ENCODE data around the gene RFT1.
"Not testable (repeated sequence)": the region's sequence is repeated elsewhere in the genome, so short reads cannot be mapped to it uniquely, and the experiment has no call there.

The RFT1 gene

DNA sequence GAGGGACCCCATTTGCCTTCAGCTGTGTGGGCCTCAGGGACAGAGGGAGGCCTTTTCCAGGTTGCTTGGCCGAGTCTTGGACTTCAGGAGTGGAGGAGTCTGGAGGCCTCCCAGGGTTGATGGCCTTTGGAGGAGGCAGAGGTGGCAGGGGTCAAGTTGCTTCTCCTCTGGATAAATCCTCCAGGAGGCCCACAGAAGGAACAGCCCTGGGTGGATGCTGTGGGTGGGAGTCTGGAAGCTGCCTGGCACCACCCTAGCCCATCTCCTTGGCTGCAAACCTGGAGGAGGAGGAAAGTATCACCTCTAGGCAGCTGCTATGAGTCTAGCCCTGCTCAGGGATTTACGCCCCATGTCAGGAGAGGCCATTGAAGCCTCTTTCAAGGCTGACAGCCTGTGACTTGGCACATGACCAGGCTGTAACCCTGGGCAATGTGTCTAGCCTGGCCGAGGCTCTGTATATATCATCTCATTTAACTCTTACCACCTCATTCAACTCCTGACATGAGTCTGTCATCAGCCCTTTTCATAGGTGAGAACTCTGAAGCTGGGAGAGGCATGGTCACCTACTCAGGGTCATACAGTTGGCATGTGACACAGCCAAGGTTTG, 27.8 kb upstream of the RFT1 start:
- ATAC-seq (no peak), DNase-seq (no peak)
- H3K9me3 Mint-ChIP-seq, result no peaks in the 10 kb centered on the region
- no peak overlapping the region for H3K27ac Mint-ChIP-seq
- H3K27me3 Mint-ChIP-seq, result peaks cover 37% of the 10 kb centered on the region
- no peaks in the 10 kb centered on the region for H3K36me3 Mint-ChIP-seq (ENCODE audit: low read depth)
- peaks cover 14% of the 10 kb centered on the region for H3K4me1 Mint-ChIP-seq
- H3K4me3 Mint-ChIP-seq, result no peak overlapping the region

DNA sequence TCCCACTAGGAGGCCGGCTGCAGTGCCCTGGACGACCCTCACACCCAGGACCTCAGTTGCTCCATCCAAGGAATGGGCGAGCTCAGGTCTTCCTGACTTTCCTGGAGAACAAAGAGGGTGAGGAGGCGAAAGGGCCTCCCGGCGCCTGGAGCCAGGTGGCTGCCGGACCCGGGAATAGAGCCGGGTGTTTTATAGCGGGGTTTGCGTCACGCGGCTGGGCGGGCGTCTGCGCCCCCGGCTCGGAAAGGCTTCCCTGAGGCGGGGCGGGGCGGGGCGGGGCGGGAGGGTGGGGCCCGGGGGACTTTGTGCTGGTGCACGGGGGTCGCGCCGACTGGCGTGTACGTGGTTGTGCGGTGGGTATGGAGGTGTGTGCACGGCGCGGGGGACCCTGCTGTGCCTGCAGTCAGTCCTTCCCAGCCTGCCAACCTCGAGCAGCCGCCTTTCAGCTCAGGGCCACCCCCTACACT, 26.2 kb upstream of the RFT1 start:
- Mint-ChIP-seq H3K27ac (no peak overlapping the region), H3K4me3 (no peak overlapping the region), H3K36me3 (ENCODE audit: low read depth) (no peaks in the 10 kb centered on the region), H3K27me3 (peaks cover 39% of the 10 kb centered on the region), H3K4me1 (peaks cover 5% of the 10 kb centered on the region), H3K9me3 (no peaks in the 10 kb centered on the region)
- no peak for ATAC-seq
- DNase-seq, result no peak

DNA sequence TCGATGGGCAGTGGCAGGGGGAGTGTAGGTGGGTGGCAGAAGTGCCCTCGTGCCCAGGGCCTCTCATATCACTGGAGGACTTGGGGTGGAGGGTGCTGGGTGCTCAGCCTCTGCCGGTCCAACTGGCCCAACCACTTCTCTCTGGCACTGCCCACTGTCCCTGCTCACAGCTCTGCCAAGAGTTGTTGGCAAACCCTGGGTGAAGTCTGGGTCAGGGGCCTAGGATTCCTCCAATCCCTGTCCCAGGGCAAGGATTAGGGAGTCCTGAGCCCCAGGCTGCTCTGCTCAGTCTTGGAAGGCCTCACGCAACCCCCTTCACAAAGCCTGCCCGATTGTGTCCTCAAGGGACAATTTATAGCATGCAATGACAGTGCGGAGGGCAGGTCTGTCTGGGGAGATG, 25.5 kb upstream of the RFT1 start:
- no peak for DNase-seq
- H3K36me3 Mint-ChIP-seq (ENCODE audit: low read depth), result no peaks in the 10 kb centered on the region
- no peak overlapping the region for H3K4me3 Mint-ChIP-seq
- no peak for ATAC-seq
- H3K27me3 Mint-ChIP-seq, result peaks cover 39% of the 10 kb centered on the region
- no peaks in the 10 kb centered on the region for H3K9me3 Mint-ChIP-seq
- peaks cover 5% of the 10 kb centered on the region for H3K4me1 Mint-ChIP-seq
- no peak overlapping the region for H3K27ac Mint-ChIP-seq

DNA sequence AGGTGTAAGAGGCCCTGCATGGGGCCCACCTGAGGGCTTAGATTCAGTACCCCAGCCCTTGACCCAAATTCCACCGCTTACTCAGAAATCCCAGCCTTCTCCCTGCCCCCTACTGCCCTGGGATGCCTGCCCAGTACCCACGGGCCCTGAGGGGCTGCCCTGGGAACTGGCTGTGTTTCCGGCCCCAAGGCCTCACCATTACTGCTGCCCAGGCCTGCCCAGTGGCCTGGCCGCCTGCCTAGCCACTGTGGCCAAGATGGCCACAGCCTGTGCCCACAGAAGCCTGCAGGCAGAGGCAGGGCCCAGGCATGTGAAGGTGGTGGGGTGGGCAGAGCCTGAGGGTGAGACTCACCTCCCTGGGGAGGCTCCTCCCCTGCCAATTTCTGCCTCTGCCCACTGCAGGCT, 24.6 kb upstream of the RFT1 start:
- Mint-ChIP-seq H3K36me3 (ENCODE audit: low read depth) (no peaks in the 10 kb centered on the region), H3K4me1 (no peaks in the 10 kb centered on the region), H3K9me3 (no peaks in the 10 kb centered on the region), H3K4me3 (no peak overlapping the region), H3K27ac (no peak overlapping the region), H3K27me3 (peaks cover 33% of the 10 kb centered on the region)
- ATAC-seq, result no peak
- DNase-seq, result no peak

DNA sequence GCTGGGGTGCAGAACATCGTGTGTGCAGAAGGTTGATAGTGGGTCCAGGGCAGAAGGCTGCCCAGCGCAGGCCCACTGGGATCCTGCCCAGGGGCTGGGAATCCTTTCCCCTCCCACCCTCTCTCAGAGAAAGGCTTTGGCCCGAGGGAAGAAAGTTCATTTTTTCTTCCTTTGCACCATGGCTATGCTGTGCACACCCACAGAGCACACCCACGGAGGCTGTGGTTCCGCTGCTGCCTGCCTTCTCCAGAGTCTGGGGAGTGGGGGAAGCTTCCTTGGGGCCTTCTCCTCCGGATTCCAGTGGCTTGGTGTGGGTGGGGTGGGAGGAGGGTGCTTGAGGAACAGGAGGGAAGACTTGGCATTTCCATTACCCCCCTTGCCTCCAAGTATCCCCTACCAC, 23.7 kb upstream of the RFT1 start:
- Mint-ChIP-seq H3K27me3 (peaks cover 33% of the 10 kb centered on the region), H3K27ac (no peak overlapping the region), H3K9me3 (no peaks in the 10 kb centered on the region), H3K4me3 (no peak overlapping the region), H3K36me3 (ENCODE audit: low read depth) (no peaks in the 10 kb centered on the region), H3K4me1 (no peaks in the 10 kb centered on the region)
- no peak for DNase-seq
- ATAC-seq, result no peak

DNA sequence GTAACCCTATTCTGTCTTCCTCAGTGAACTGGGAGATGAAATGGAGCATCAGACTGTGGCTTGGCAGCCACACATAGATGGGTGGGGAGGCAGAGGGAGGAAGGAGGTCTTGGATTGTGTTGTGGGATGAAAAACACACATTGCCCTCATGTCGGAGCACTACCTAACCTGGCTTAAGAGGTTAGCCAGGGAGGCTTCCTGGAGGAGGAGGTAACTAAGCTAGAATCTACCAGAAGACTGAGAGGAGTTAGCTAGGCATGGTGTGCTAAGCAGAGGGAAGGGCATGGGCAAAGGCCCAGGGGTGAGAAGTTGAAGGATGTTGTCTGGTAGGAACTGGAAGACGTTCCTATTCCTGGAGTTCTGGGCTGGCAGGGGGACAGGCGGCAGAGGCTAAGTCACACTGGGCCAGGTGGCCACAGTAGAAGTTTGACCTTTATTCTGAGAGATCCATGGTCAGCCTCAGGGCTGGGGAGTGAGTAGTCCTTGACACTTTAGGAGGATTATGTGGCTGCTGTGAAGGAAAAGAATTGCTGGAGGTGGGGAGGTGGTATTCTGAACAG, 23.1 kb upstream of the RFT1 start:
- Mint-ChIP-seq H3K4me3 (no peak overlapping the region), H3K27ac (no peak overlapping the region), H3K36me3 (ENCODE audit: low read depth) (no peaks in the 10 kb centered on the region), H3K9me3 (no peaks in the 10 kb centered on the region), H3K4me1 (no peaks in the 10 kb centered on the region), H3K27me3 (peaks cover 33% of the 10 kb centered on the region)
- DNase-seq (no peak), ATAC-seq (no peak)

DNA sequence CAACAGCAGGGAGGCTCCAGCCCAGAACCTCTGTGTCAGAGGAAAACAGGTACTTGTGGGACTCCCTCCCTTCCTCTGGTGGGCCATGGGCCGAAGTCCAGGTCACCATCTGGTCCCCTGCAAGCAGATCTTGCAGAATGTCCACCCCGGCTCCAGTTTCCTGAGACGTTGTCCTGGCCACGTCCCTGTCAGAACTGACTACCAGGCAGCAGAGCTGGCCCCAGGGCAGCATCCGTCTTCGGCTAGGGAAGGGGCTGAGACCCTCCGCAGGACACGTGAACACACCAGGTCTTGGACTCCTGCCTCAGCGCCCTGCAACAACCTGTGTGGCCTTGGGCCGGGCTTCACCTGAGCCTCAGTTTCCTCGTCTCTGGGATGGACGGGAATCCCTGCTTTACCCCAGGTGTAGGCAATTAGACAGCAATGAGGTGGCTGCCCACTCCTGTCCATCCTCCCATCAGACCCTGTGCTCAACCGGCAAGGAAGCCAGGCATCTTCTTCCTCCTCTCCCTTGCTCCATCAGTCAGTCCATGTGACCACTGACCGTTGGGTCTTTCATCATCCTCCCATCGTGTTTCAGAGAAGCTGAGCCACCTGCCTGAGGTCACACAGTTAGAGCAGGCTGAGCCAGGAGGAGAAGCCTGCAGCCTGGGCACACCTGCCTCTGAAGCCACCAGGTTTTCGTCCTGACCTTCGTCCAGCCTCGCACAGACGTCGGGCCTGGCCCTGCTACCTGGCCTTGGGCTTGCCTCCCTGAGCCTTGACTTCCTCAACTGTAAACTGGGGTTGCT, 21.8 kb upstream of the RFT1 start:
- Mint-ChIP-seq H3K9me3 (no peaks in the 10 kb centered on the region), H3K4me3 (no peak overlapping the region), H3K4me1 (no peaks in the 10 kb centered on the region), H3K36me3 (ENCODE audit: low read depth) (no peaks in the 10 kb centered on the region), H3K27ac (no peak overlapping the region), H3K27me3 (peaks cover 26% of the 10 kb centered on the region)
- ATAC-seq (no peak), DNase-seq (no peak)

DNA sequence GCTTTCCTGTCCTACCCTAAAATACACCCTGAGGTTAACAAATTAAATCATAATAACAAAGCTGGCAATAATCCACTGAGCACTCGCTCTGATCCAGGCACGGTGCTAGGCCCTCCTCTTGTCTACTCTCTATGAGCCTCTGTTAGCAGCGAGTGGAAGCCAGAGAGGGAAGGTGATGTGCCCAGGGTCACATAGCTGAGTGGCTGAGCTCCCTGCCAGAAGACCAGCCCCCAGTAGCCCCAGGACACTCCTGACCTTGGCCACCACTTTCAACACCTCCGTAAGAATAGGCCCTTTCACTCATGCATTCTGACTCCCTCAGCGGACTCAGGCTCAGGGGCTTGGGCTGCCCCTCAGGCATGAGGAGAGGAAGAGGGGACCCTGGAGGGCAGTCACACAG, 21.2 kb upstream of the RFT1 start:
- Mint-ChIP-seq H3K4me3 (no peak overlapping the region), H3K36me3 (ENCODE audit: low read depth) (no peaks in the 10 kb centered on the region), H3K27me3 (peaks cover 24% of the 10 kb centered on the region), H3K4me1 (no peaks in the 10 kb centered on the region), H3K9me3 (no peaks in the 10 kb centered on the region), H3K27ac (no peak overlapping the region)
- DNase-seq (no peak), ATAC-seq (no peak)

DNA sequence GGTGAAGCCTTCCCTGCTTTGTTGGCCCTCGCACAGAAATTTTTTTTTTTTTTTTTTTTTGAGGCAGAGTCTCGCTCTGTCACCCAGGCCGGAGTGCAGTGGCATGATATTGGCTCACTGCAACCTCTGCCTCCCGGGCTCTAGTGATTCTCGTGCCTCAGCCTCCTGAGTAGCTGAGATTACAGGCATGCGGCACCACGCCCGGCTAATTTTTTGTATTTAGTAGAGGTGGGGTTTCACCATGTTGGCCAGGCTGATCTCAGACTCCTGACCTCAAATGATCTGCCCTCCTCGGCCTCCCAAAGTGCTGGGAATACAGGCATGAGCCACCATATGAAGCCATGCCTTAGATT, 20.8 kb upstream of the RFT1 start:
- not testable (repeated sequence) for H3K9me3 Mint-ChIP-seq; H3K36me3 Mint-ChIP-seq (ENCODE audit: low read depth); H3K4me1 Mint-ChIP-seq

DNA sequence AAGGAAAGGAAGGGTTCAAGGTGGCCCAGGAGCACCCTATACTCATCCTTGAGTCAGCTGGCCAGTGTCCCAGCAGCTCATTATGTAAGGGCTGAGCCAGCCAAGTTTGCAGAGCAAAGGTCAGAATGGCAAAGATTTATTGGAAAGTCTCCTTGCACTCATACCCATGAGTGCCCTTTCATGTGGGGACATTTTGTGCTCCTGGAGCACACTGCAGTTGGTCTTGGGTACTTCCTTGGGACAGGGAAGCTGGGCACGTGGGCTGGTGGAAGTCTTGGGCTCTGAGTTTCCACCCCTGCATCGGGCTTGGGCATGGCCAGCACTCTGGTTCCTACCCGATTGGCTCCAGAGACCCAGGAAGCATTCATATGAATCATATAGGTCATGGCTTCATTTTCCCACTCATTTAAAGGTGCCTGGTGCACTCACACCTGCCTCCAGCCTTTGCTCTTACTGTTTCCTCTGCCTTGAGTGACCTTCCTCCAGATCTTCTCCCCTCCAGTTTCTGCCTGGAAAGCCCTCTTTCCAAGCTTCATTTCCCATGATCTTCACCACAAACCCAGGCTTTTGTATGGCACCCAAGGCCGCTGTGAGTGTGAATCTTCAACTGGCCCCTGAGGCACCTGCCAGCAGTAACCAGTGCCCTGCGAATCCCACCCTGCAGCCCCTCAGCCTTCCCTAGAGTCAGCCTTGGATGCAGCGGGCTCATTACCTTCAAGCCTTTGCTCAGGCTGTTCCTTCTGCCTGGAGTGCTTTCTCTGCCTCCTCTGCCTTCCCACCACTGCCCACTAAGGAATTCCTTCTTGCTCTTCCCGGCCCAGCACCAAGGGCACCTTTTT, 20.2 kb upstream of the RFT1 start:
- H3K27me3 Mint-ChIP-seq, result peaks cover 16% of the 10 kb centered on the region

More for the DNA sequence above, 20.8 kb upstream of the RFT1 start:
- not testable (repeated sequence) for ATAC-seq, H3K27ac Mint-ChIP-seq, DNase-seq, H3K4me3 Mint-ChIP-seq
- peaks cover 21% of the 10 kb centered on the region for H3K27me3 Mint-ChIP-seq

DNA sequence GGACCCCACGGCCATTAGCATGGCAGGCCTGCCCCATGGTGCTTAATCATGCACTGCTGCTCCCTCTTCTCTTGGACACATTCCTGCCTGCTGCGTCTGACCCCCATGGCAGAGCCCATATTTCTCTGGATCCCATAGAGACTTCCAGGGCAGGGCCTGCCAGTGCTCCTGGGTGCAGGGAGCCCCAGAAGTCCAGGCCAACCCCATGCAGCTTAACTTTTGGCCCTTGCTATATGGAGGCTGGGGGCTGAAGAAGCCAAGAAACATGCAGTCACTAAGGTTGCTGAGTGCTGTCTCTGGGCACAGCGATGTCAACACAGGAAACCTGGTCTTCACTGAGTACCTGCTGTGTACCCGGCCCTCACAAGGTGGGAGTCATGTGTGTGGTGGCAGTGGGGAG, 19.5 kb upstream of the RFT1 start:
- H3K36me3 Mint-ChIP-seq (ENCODE audit: low read depth), result no peaks in the 10 kb centered on the region
- ATAC-seq, result no peak
- H3K4me3 Mint-ChIP-seq, result no peak overlapping the region
- H3K27me3 Mint-ChIP-seq, result peaks cover 12% of the 10 kb centered on the region
- no peak for DNase-seq
- no peaks in the 10 kb centered on the region for H3K4me1 Mint-ChIP-seq
- no peaks in the 10 kb centered on the region for H3K9me3 Mint-ChIP-seq
- no peak overlapping the region for H3K27ac Mint-ChIP-seq

More for the DNA sequence above, 20.2 kb upstream of the RFT1 start:
- no peak for DNase-seq
- Mint-ChIP-seq H3K27ac (no peak overlapping the region), H3K36me3 (ENCODE audit: low read depth) (no peaks in the 10 kb centered on the region), H3K4me1 (no peaks in the 10 kb centered on the region), H3K9me3 (no peaks in the 10 kb centered on the region), H3K4me3 (no peak overlapping the region)
- ATAC-seq, result no peak

DNA sequence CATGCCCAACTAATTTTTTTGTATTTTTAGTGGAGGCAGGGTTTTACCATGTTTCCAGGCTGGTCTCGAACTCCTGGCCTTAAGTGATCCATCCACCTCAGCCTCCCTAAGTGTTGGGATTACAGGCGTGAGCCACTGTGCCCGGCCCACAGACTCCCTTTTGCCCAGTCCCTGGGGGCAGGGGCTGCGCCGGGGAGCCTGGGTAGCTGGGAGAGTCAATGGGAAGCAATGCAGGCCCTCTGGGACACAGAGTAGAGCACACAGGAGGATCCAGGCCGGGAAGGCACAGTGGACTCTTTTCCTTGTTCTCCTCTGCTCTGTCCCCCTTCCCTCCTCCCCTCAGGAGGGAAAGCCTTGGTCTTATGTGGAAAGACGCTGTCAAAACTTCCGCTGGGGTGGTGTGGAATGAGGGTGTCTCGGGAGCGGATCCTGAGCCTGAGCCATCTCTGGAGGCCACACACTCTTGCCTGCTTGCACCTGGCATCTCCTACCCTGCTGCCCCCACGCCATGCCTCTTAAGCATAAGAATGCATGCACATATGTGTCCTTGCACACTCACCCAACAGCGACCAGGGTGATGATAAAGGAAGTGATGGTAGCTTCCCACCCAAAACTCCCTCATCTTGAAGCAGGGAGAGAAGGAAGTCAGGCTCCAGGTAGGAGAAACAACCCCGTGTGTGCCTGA, 18.9 kb upstream of the RFT1 start:
- Mint-ChIP-seq H3K27me3 (peaks cover 9% of the 10 kb centered on the region), H3K27ac (no peak overlapping the region), H3K36me3 (ENCODE audit: low read depth) (no peaks in the 10 kb centered on the region), H3K9me3 (no peaks in the 10 kb centered on the region), H3K4me1 (no peaks in the 10 kb centered on the region), H3K4me3 (no peak overlapping the region)
- ATAC-seq, result no peak
- DNase-seq, result no peak

DNA sequence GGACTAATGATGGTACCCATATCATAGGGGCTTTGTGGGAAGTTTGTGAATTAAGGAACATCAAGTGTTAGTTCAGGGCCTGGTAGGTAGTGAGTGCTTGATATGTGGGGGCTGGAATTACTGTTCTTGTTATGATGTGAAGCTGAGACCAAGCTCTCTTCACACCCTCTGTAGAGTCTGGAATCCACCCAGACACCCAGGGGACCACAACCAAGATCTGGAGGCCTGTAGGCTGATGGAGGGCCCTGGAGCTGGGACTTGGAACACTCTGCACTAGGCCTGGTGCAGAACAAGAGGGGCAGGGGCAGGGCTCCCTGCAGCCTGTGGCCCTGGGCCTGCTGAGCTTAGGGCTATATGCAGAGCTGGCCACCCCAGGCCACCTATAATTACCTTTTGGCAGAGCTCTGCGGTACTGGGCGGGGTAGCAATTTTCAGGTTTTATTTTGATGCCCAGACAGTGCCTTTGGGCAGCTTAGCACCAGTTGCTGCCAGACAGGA, 17.7 kb upstream of the RFT1 start:
- H3K4me3 Mint-ChIP-seq, result no peak overlapping the region
- ATAC-seq, result no peak

More for the DNA sequence above, 17.7 kb upstream of the RFT1 start:
- no peaks in the 10 kb centered on the region for H3K9me3 Mint-ChIP-seq
- DNase-seq, result no peak
- H3K36me3 Mint-ChIP-seq (ENCODE audit: low read depth), result no peaks in the 10 kb centered on the region
- H3K27me3 Mint-ChIP-seq, result peaks cover under 1% of the 10 kb centered on the region
- H3K4me1 Mint-ChIP-seq, result no peaks in the 10 kb centered on the region
- no peak overlapping the region for H3K27ac Mint-ChIP-seq

All from activated naive CD8-positive, alpha-beta T cell treated with anti-CD3 and anti-CD28 coated beads, Interleukin-2, amount 50 U/mL, for 24 hours (primary cell).